Hematopoietic multipotent progenitor cell treated with erythropoietin and hydrocortisone succinate and interleukin-3 and kit ligand, for 6 days (in vitro differentiated cells): ENCODE measurements around the gene TNFRSF8.
A peak's percentile ranks its signal among the peaks of the same experiment; 100 is the strongest.

ENCODE experiments used
- DNase-seq: peaks from one replicate; pipeline ENCODE4 v3.0.0-alpha.2; 2015

TNFRSF8 gene

GRCh38 chr1:12124693-12125421, 61.8 kb downstream of the TNFRSF8 start:
- peak; percentile 79 for DNase-seq

GRCh38 chr1:12125422-12126355, 62.6 kb downstream of the TNFRSF8 start:
- DNase-seq, result peak; percentile 17

- no peak for DNase-seq
Measured at GRCh38 chr1:12126781-12127180, 63.7 kb downstream of the TNFRSF8 start.

- no peak for DNase-seq
Measured at GRCh38 chr1:12127206-12127810, 64.2 kb downstream of the TNFRSF8 start.

- no peak for DNase-seq
Measured at GRCh38 chr1:12128120-12128519, 65.0 kb downstream of the TNFRSF8 start.

GRCh38 chr1:12129624-12130023, 66.5 kb downstream of the TNFRSF8 start:
- DNase-seq, result no peak

- no peak for DNase-seq
Measured at GRCh38 chr1:12130466-12131130, 67.5 kb downstream of the TNFRSF8 start.

- DNase-seq, result no peak
Measured at GRCh38 chr1:12132078-12132477, 69.0 kb downstream of the TNFRSF8 start.

- no peak for DNase-seq
Measured at GRCh38 chr1:12134716-12135115, 71.6 kb downstream of the TNFRSF8 start.

GRCh38 chr1:12135612-12136011, 72.5 kb downstream of the TNFRSF8 start:
- DNase-seq, result no peak

GRCh38 chr1:12136916-12137610, 74.0 kb downstream of the TNFRSF8 start:
- DNase-seq, result no peak

GRCh38 chr1:12138196-12139168, 75.4 kb downstream of the TNFRSF8 start:
- DNase-seq, result no peak

- no peak for DNase-seq
Measured at GRCh38 chr1:12140016-12140415, 76.9 kb downstream of the TNFRSF8 start.

- DNase-seq, result no peak
Measured at GRCh38 chr1:12140515-12141162, 77.5 kb downstream of the TNFRSF8 start.

- DNase-seq, result no peak
Measured at GRCh38 chr1:12141163-12141850, 78.2 kb downstream of the TNFRSF8 start.

- no peak for DNase-seq
Measured at GRCh38 chr1:12142141-12142823, 79.2 kb downstream of the TNFRSF8 start.

GRCh38 chr1:12142891-12143630, 80.0 kb downstream of the TNFRSF8 start:
- peak; percentile 46 for DNase-seq

GRCh38 chr1:12143631-12144155, 80.6 kb downstream of the TNFRSF8 start:
- DNase-seq, result peak; percentile 43
